Gastroesophageal sphincter (tissue), 3 donors: ENCODE measurements around the gene GRK3.

Experiments
- CTCF ChIP-seq, 4 experiments: fragments of 200-600 bp in 2 of 4; fragments of 450-650 bp in 2 of 4; sonication (generic) in 1 of 4; IDR thresholded peaks; one replicate each; pipeline ENCODE4 v1.5.1; 2017 to 2019; ENCODE audit warnings: antibody characterized with exemption in 4 of 4, mild to moderate bottlenecking in 2 of 4, moderate library complexity in 2 of 4
- EP300 ChIP-seq: sonication (generic); formaldehyde crosslinking; IDR thresholded peaks from one replicate; pipeline ENCODE4 v1.6.1; 2017; ENCODE audit warnings: antibody characterized with exemption, mild to moderate bottlenecking
- POLR2A ChIP-seq, 2 donors: fragments of 450-650 bp; IDR thresholded peaks; one replicate each; pipeline ENCODE4 v1.6.1; 2017; ENCODE audit warnings: antibody characterized with exemption in 2 of 2, mild to moderate bottlenecking in 2 of 2, moderate library complexity in 1 of 2
- POLR2AphosphoS5 ChIP-seq: sonication (generic); formaldehyde crosslinking; IDR thresholded peaks from one replicate; pipeline ENCODE4 v1.6.1; 2017; ENCODE audit warnings: antibody characterized with exemption

- no peak for TF ChIP-seq POLR2A (IDR thresholded peaks at IDR 0.05)
- TF ChIP-seq CTCF (IDR thresholded peaks at IDR 0.05): peak in 1 of 4 experiments; percentile 27
- no peak for TF ChIP-seq EP300
- TF ChIP-seq POLR2AphosphoS5: no peak
These were observed 210.1 kb downstream of the GRK3 start for GRCh38 chr22:25774575-25775026.
